HL-60 (cell line): Measurements from ENCODE around the gene TTC24.

Source experiments
- DNase-seq, 2 experiments: peaks; one replicate each; pipeline ENCODE4 v3.0.0-alpha.2; 2010 to 2020; ENCODE audit warnings: low read depth in 1 of 2, low spot score in 1 of 2
- H3K27ac ChIP-seq: fragments of 250-450 bp; sonication (Bioruptor Pico); replicated peaks from 2 replicates; pipeline ENCODE4 v1.5.1; 2020; ENCODE audit warnings: mild to moderate bottlenecking, moderate library complexity
- H3K27me3 ChIP-seq: fragments of 250-450 bp; sonication (Bioruptor Pico); 2 replicates; pipeline ENCODE4 v1.5.1; 2021; ENCODE audit warnings: mild to moderate bottlenecking, moderate library complexity; ENCODE audit not compliant: insufficient read depth, poor library complexity, severe bottlenecking
- H3K4me3 ChIP-seq: replicated peaks from 2 replicates; pipeline ENCODE4 v1.5.1; 2011; ENCODE audit warnings: mild to moderate bottlenecking, control low read depth, low read length; ENCODE audit not compliant: insufficient read depth
- GABPA ChIP-seq: IDR thresholded peaks from 2 replicates; pipeline ENCODE4 v1.6.1; 2012; ENCODE audit warnings: low read depth
- POLR2AphosphoS5 ChIP-seq: IDR thresholded peaks from 2 replicates; pipeline ENCODE4 v1.6.1; 2012; ENCODE audit warnings: low read depth
- SPI1 ChIP-seq: IDR thresholded peaks from 2 replicates; pipeline ENCODE4 v1.6.1; 2012; ENCODE audit warnings: low read depth, mild to moderate bottlenecking, borderline replicate concordance
- TF ChIP-seq, protein P1 (sequence below): IDR thresholded peaks from one replicate; pipeline ENCODE4 v1.5.1; 2011; ENCODE audit warnings: low read length, control low read depth, inconsistent platforms; ENCODE audit not compliant: insufficient read depth
- TF ChIP-seq, protein P2 (sequence below): IDR thresholded peaks from 2 replicates; pipeline ENCODE4 v1.6.1; 2012; ENCODE audit warnings: low read depth; ENCODE audit not compliant: insufficient replicate concordance

Gene TTC24

DNA sequence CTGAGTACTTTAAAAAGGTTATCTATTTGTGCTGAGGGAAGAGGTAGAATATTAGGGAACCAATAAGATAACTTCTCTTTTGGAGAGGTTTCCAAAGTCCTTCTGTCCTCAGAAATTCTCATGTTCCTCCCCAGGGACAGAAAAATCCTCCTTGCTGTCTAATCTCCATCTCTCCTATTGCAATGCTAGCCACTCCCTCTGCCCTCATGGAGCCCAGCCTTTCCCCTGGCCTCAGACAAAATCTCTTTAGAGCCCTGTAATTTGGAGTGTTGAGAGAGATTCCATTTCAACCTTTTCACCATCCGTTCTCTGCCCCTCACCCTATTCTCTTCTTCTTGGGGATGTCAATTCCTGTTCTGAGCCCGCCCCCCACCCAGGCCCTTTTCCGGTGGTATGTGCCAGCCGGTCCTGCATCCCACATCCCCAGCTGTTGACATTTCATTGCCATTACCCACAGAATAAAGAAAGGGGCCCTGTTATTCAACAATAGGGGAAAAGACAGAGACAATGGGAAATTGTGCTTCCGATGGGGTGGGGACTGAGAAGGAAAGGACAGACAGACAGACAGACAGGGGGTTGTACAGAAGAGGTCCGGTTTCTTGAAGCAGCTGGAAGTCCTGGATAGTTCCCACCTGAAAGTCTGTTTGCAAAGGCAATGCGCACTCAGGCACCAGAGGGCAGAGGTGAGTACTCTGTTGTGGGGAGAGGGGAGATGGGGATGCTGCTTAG is 39.5 kb downstream of the TTC24 start, which contains the start of gene HAPLN2:
Gene HAPLN2 (plus strand): TSS at position 563 of the 729 bp plus-strand sequence. CDS start 4,076 bp downstream, outside the sequence.
- DNase-seq, result no peak

DNA sequence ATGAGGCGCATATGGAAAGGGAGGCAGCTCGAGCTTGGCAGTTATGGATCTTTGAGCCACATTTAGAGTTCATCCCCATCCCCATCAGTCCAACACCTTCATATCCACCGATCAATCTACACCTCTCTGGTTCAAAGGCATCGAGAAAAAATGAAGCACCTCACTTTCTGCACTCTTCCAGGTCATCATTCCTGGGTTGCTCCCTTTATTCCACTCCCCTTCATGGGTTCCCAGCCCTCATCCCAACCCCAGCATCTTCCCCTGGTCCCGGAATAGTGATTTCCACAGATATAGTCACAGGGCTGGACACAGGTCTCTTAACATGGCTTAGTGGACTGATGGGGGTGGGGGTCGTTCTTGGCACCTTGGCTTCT is 40.0 kb downstream of the TTC24 start:
- Histone ChIP-seq H3K27me3 (peaks cover 49% of the 10 kb centered on the region), H3K27ac (no peak overlapping the region), H3K4me3 (no peak overlapping the region)
- no peak for DNase-seq
- TF ChIP-seq, protein P1, sequence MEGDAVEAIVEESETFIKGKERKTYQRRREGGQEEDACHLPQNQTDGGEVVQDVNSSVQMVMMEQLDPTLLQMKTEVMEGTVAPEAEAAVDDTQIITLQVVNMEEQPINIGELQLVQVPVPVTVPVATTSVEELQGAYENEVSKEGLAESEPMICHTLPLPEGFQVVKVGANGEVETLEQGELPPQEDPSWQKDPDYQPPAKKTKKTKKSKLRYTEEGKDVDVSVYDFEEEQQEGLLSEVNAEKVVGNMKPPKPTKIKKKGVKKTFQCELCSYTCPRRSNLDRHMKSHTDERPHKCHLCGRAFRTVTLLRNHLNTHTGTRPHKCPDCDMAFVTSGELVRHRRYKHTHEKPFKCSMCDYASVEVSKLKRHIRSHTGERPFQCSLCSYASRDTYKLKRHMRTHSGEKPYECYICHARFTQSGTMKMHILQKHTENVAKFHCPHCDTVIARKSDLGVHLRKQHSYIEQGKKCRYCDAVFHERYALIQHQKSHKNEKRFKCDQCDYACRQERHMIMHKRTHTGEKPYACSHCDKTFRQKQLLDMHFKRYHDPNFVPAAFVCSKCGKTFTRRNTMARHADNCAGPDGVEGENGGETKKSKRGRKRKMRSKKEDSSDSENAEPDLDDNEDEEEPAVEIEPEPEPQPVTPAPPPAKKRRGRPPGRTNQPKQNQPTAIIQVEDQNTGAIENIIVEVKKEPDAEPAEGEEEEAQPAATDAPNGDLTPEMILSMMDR, result no peak
- TF ChIP-seq, protein P2, sequence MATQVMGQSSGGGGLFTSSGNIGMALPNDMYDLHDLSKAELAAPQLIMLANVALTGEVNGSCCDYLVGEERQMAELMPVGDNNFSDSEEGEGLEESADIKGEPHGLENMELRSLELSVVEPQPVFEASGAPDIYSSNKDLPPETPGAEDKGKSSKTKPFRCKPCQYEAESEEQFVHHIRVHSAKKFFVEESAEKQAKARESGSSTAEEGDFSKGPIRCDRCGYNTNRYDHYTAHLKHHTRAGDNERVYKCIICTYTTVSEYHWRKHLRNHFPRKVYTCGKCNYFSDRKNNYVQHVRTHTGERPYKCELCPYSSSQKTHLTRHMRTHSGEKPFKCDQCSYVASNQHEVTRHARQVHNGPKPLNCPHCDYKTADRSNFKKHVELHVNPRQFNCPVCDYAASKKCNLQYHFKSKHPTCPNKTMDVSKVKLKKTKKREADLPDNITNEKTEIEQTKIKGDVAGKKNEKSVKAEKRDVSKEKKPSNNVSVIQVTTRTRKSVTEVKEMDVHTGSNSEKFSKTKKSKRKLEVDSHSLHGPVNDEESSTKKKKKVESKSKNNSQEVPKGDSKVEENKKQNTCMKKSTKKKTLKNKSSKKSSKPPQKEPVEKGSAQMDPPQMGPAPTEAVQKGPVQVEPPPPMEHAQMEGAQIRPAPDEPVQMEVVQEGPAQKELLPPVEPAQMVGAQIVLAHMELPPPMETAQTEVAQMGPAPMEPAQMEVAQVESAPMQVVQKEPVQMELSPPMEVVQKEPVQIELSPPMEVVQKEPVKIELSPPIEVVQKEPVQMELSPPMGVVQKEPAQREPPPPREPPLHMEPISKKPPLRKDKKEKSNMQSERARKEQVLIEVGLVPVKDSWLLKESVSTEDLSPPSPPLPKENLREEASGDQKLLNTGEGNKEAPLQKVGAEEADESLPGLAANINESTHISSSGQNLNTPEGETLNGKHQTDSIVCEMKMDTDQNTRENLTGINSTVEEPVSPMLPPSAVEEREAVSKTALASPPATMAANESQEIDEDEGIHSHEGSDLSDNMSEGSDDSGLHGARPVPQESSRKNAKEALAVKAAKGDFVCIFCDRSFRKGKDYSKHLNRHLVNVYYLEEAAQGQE, result no peak
- TF ChIP-seq POLR2AphosphoS5 (no peak), SPI1 (no peak), GABPA (no peak)

More for the DNA sequence above, 39.5 kb downstream of the TTC24 start, which contains the start of gene HAPLN2:
- Histone ChIP-seq H3K4me3 (no peak within 1 kb of the TSS), H3K27me3 (peaks cover 46% of the 10 kb centered on the region), H3K27ac (no peak within 1 kb of the TSS)
- TF ChIP-seq POLR2AphosphoS5, result no peak
- TF ChIP-seq SPI1, result no peak
- TF ChIP-seq, protein P2, result no peak
- TF ChIP-seq, protein P1, result peak; percentile 44
- TF ChIP-seq GABPA, result no peak

DNA sequence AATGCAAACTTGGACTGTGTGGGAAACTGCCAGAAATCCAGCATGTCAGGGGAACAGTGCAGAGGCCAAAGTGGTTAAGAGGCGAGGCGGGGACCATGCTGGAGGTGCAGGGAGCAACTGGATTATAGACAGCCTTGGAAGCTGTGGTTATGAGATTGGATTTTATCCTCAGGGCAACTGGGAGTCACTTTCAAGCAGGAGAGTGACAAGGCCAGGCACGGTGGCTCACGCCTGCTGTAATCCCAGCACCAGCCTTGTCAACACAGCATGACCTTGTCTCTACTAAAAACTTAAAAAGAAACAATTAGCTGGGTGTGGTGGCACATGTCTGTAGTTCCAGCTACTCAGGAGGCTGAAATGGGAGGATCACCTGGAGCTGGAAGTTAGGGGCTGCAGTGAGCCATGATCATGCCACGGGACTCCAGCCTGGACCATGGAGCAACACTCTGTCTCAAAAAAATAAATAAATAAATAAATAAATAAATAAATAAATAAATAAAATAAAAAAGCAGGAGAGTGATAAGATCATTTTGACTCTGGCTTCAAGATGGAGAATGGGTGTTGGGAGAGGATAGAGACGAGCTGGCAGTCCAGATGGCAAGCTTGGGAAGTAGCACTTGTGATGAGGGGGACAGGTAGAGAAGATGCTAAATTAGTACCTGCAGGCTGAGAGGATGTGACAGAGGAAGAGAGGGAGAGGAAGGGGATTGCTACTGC is 43.2 kb downstream of the TTC24 start:
- TF ChIP-seq, protein P1, result no peak
- TF ChIP-seq GABPA (no peak), SPI1 (no peak), POLR2AphosphoS5 (no peak)
- TF ChIP-seq, protein P2, result no peak
- no peak for DNase-seq
- H3K27ac ChIP-seq, result no peak overlapping the region
- H3K4me3 ChIP-seq, result no peak overlapping the region
- peaks cover 49% of the 10 kb centered on the region for H3K27me3 ChIP-seq
